Suprapubic skin (tissue), 3 donors: Measurements from ENCODE around the gene MOB3B.

ENCODE experiments used
- POLR2A ChIP-seq, 2 donors: fragments of 450-650 bp; IDR thresholded peaks; one replicate each; pipeline ENCODE4 v1.6.1; 2017; ENCODE audit warnings: antibody characterized with exemption in 2 of 2, mild to moderate bottlenecking in 2 of 2, moderate library complexity in 2 of 2
- TF ChIP-seq, protein P1 (sequence below), 2 donors: fragments of 200-600 bp in 1 of 2; fragments of 450-650 bp in 1 of 2; sonication (generic) in 1 of 2; IDR thresholded peaks; one replicate each; pipeline ENCODE4 v1.5.1; 2016 to 2019; ENCODE audit warnings: antibody characterized with exemption in 2 of 2, mild to moderate bottlenecking in 1 of 2, moderate library complexity in 1 of 2

DNA sequence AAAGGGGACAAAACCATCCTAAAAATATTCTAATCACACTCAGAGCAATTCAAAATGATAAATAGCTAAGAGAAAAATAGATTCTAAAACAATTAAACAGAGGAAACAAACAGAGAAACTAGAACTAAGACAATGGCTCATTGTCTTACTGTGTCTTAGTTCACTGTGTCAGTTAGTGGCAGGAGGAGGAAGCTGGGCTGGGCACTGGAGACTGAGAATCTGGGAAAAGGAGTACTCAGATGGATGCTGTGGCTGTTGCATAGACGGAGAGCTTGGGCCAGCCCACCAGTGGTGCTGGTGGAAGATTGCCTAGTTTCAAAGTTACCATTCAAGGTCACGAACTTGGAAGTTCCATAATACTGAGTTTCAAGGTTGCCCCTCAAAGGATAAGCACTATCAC is 100.2 kb downstream of the MOB3B start:
- TF ChIP-seq, protein P1, sequence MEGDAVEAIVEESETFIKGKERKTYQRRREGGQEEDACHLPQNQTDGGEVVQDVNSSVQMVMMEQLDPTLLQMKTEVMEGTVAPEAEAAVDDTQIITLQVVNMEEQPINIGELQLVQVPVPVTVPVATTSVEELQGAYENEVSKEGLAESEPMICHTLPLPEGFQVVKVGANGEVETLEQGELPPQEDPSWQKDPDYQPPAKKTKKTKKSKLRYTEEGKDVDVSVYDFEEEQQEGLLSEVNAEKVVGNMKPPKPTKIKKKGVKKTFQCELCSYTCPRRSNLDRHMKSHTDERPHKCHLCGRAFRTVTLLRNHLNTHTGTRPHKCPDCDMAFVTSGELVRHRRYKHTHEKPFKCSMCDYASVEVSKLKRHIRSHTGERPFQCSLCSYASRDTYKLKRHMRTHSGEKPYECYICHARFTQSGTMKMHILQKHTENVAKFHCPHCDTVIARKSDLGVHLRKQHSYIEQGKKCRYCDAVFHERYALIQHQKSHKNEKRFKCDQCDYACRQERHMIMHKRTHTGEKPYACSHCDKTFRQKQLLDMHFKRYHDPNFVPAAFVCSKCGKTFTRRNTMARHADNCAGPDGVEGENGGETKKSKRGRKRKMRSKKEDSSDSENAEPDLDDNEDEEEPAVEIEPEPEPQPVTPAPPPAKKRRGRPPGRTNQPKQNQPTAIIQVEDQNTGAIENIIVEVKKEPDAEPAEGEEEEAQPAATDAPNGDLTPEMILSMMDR (IDR thresholded peaks at IDR 0.05) = no peak
- TF ChIP-seq POLR2A (IDR thresholded peaks at IDR 0.05) = no peak
